WERI-Rb-1 (cell line): ENCODE results near the gene BTN2A1.
A peak's percentile ranks its signal among the peaks of the same experiment; 100 is the strongest.

Experiments used
- DNase-seq: peaks from one replicate; pipeline ENCODE4 v3.0.0-alpha.2; 2020
- H3K27ac ChIP-seq: fragments of 250-450 bp; sonication (Bioruptor Pico); 2 replicates; pipeline ENCODE4 v1.5.1; 2020; ENCODE audit warnings: mild to moderate bottlenecking, moderate library complexity
- H3K27me3 ChIP-seq: fragments of 250-450 bp; sonication (Bioruptor Pico); 2 replicates; pipeline ENCODE4 v1.5.1; 2021; ENCODE audit warnings: mild to moderate bottlenecking, low read depth, moderate library complexity; ENCODE audit not compliant: insufficient read depth, severe bottlenecking
- H3K36me3 ChIP-seq: fragments of 250-450 bp; sonication (Bioruptor Pico); 2 replicates; pipeline ENCODE4 v1.5.1; 2020; ENCODE audit warnings: mild to moderate bottlenecking, moderate library complexity
- H3K4me3 ChIP-seq: 2 replicates; pipeline ENCODE4 v1.5.1; 2011; ENCODE audit warnings: low read depth, mild to moderate bottlenecking, control low read depth, low read length
- H3K9me3 ChIP-seq: fragments of 250-450 bp; sonication (Bioruptor Pico); 2 replicates; pipeline ENCODE4 v1.5.1; 2021; ENCODE audit warnings: mild to moderate bottlenecking, moderate library complexity; ENCODE audit not compliant: severe bottlenecking
- TF ChIP-seq, protein P1 (sequence below): IDR thresholded peaks from 2 replicates; pipeline ENCODE4 v1.5.1; 2011; ENCODE audit warnings: low read depth, mild to moderate bottlenecking, control low read depth, inconsistent platforms, low read length

BTN2A1 gene

DNA sequence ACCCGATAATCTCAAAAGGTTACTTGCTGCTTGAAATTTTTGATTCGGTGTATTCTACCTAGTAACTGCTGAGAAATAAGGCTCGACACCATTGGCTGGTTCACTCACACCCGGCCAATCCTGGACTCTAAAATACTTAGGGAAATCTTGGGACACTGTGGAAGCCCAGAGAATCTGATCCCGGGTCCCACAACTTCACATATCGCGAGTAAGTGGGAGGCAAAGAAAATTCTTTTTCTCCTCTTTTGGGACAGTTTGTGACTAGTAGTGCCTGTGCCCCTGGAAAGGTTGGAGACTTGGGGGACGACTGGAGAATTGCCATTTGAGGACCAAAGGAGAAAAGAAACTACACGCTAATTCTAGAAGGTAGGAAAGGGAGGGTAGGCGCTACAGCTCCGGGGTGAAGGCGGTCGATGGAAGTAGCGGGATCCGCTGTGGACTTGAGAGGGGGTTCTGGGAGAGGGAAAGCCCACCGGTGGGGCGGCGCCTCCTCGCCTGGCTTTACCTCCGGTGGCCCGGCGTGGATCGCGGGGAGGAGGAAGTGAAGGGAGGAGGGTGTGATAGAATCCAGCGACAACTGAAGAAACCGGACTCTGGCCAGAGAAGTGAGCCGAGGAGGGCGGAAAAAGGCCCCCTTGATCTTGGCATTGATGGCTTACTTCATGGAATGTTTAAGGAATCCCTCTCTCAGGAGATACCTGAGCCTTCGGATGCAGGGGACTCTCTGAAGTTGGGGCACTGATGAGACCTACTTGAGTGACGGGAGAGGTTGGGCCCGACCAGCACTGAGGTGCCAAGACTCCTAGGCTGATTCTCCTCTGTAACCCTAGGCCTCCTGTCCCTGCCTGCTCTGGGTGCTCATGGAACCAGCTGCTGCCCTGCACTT, 36.3 kb upstream of the BTN2A1 start:
- peak overlapping the region; percentile 52 for H3K27ac ChIP-seq

DNA sequence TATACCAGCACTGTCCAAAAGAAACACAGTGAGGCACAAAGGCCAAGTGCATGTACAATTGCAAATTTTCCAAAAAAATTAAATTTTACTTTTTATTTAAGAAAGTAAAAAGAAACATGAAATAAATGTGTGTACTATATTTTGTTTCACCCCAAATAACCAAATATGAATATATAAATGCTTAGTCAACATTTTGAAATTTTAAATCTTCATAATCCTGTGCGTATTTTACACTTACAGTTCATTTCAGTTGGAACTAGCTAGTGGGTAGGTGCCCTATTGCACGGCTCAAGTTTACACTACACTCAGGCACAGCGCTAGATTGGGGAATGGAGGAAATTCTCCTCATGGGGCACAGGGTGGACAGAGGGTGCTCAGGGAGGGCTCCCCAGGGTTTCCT, 35.4 kb upstream of the BTN2A1 start:
- H3K4me3 ChIP-seq: no peak overlapping the region
- H3K27ac ChIP-seq: no peak overlapping the region
- peaks cover 6% of the 10 kb centered on the region for H3K9me3 ChIP-seq
- 0 out of 2 replicates have a peak, but pooled peaks cover 2% of the 10 kb centered on the region for H3K36me3 ChIP-seq
- no peaks in the 10 kb centered on the region for H3K27me3 ChIP-seq
- DNase-seq: no peak
- TF ChIP-seq, protein P1, sequence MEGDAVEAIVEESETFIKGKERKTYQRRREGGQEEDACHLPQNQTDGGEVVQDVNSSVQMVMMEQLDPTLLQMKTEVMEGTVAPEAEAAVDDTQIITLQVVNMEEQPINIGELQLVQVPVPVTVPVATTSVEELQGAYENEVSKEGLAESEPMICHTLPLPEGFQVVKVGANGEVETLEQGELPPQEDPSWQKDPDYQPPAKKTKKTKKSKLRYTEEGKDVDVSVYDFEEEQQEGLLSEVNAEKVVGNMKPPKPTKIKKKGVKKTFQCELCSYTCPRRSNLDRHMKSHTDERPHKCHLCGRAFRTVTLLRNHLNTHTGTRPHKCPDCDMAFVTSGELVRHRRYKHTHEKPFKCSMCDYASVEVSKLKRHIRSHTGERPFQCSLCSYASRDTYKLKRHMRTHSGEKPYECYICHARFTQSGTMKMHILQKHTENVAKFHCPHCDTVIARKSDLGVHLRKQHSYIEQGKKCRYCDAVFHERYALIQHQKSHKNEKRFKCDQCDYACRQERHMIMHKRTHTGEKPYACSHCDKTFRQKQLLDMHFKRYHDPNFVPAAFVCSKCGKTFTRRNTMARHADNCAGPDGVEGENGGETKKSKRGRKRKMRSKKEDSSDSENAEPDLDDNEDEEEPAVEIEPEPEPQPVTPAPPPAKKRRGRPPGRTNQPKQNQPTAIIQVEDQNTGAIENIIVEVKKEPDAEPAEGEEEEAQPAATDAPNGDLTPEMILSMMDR: no peak

More for the DNA sequence above, 36.3 kb upstream of the BTN2A1 start:
- Histone ChIP-seq H3K36me3 (0 out of 2 replicates have a peak, but pooled peaks cover 2% of the 10 kb centered on the region), H3K4me3 (peak overlapping the region; percentile 69), H3K9me3 (peaks cover 6% of the 10 kb centered on the region), H3K27me3 (no peaks in the 10 kb centered on the region)
- peak; percentile 83 for DNase-seq
- TF ChIP-seq, protein P1: no peak

DNA sequence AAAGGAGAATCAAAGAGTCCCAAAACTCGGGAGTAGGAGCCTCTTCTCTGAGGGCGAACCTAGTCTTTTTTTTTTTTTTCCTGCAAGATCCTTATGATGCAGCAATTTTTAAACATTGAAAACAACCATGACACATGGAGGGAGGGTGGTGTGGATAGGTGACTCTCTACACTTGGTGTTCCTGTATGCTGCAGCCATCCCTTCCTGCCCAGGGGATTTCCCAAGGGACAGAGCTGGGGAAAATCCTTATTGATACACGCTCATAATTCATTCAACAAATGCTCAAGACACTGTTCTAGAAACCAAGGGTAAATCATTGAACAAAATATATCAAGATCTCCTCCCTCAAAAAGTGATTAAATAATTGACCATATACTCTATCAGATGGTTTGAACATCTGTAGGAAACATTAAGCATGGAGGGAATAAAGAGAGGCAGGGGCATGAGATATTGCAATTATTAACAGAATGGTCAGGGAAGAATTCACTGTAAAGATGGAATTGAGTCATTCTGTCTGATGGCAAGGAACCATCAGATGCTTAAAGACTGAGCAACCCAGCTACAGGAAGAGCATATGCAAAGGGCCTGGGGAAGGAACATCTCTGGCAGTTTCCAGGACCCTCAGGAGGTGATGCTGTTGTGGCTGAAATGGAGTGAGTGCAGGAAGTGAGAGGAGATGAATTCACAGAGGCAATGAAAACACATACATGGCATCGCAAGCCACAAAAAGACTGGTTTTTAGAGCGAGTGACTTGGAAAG, 30.9 kb upstream of the BTN2A1 start:
- Histone ChIP-seq H3K36me3 (peaks cover 7% of the 10 kb centered on the region), H3K9me3 (no peaks in the 10 kb centered on the region), H3K27ac (no peak overlapping the region), H3K27me3 (no peaks in the 10 kb centered on the region), H3K4me3 (no peak overlapping the region)
- TF ChIP-seq, protein P1: no peak
- DNase-seq: no peak

DNA sequence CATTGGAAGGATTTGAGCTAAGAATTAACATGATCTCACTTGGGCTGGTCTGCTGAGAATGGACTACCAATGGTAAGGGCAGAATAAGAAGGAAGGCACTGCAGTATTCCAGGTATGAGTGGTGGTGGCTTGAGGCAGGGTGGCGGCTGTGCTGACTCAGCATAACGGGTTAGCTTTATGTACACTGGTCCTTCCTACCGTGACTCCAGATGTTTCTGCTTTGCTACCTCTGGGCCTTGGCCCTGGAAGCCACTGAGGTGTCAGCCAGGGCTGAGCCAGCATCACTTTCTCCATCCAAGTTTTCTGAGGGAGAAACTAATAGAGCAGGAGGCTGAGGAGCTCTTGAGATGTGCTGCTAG, 30.3 kb upstream of the BTN2A1 start:
- no peaks in the 10 kb centered on the region for H3K9me3 ChIP-seq
- TF ChIP-seq, protein P1: no peak

DNA sequence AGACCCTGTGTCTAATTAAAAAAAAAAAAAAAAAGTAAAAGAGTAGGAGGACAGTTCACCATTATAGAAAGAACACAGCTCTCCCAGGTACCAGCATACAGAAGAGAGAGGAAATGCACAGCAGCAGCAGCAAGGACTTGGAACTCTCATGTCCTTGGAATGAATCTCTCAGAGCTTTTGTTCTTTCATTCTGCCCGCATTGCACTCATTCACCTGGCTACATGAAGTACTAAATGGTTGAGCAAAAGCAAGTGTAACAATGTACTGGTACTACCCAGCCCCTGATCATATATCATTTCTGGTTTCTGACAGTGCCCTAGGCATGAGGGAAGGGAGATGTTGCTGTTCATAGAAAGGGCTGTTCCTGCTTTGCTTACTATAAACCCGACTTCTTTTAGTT, 29.5 kb upstream of the BTN2A1 start:
- H3K4me3 ChIP-seq: no peak overlapping the region
- H3K27ac ChIP-seq: no peak overlapping the region
- no peaks in the 10 kb centered on the region for H3K9me3 ChIP-seq
- DNase-seq: no peak
- no peaks in the 10 kb centered on the region for H3K27me3 ChIP-seq
- TF ChIP-seq, protein P1: no peak
- peaks cover 7% of the 10 kb centered on the region for H3K36me3 ChIP-seq

More for the DNA sequence above, 30.3 kb upstream of the BTN2A1 start:
- Histone ChIP-seq H3K27ac (no peak overlapping the region), H3K4me3 (no peak overlapping the region), H3K27me3 (no peaks in the 10 kb centered on the region), H3K36me3 (peaks cover 7% of the 10 kb centered on the region)
- DNase-seq: no peak
